GM10248 (cell line): ENCODE results near the gene FBXL3.

Experiments used
- CTCF ChIA-PET: fragments of 300-600 bp; sonication (Branson Sonifier 250); formaldehyde crosslinking; extraction: SDS; loops from one replicate; lab custom pipeline; 2021; ENCODE audit warnings: antibody characterized with exemption; lab: Yijun Ruan, JAX
- POLR2A ChIA-PET: fragments of 350-650 bp; sonication (Branson Sonifier 250); formaldehyde crosslinking; extraction: SDS; loops from one replicate; lab custom pipeline; 2020; ENCODE audit warnings: antibody characterized with exemption; lab: Yijun Ruan, JAX
- DNase-seq: peaks from one replicate; pipeline ENCODE4 v3.0.0; 2012; ENCODE audit errors: extremely low spot score
- TF ChIP-seq, protein P1 (sequence below): IDR thresholded peaks from 2 replicates; pipeline ENCODE4 v1.5.1; 2012; ENCODE audit warnings: mild to moderate bottlenecking, low read depth; ENCODE audit errors: extremely low read depth, missing control alignments, control extremely low read depth

FBXL3 gene

GRCh38 chr13:77026861-77027621 is at the start of gene FBXL3:
TSS of gene FBXL3 (minus strand) at chr13:77027159. CDS start at chr13:77021860, 5,299 bp downstream.
- POLR2A ChIA-PET: interaction anchor here (0.6 to 0.7 kb wide), 2 partner anchors 17 to 1292 kb away, joined by 3 to 5 read pairs; no protein-coding TSS in a partner anchor
- CTCF ChIA-PET: interaction anchor here (1.2 to 2.9 kb wide), 3 partner anchors 9 to 23 kb away, joined by 3 to 13 read pairs (median 5); no protein-coding TSS in a partner anchor
- DNase-seq: peak; percentile 93
- TF ChIP-seq, protein P1, sequence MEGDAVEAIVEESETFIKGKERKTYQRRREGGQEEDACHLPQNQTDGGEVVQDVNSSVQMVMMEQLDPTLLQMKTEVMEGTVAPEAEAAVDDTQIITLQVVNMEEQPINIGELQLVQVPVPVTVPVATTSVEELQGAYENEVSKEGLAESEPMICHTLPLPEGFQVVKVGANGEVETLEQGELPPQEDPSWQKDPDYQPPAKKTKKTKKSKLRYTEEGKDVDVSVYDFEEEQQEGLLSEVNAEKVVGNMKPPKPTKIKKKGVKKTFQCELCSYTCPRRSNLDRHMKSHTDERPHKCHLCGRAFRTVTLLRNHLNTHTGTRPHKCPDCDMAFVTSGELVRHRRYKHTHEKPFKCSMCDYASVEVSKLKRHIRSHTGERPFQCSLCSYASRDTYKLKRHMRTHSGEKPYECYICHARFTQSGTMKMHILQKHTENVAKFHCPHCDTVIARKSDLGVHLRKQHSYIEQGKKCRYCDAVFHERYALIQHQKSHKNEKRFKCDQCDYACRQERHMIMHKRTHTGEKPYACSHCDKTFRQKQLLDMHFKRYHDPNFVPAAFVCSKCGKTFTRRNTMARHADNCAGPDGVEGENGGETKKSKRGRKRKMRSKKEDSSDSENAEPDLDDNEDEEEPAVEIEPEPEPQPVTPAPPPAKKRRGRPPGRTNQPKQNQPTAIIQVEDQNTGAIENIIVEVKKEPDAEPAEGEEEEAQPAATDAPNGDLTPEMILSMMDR: no peak

DNA sequence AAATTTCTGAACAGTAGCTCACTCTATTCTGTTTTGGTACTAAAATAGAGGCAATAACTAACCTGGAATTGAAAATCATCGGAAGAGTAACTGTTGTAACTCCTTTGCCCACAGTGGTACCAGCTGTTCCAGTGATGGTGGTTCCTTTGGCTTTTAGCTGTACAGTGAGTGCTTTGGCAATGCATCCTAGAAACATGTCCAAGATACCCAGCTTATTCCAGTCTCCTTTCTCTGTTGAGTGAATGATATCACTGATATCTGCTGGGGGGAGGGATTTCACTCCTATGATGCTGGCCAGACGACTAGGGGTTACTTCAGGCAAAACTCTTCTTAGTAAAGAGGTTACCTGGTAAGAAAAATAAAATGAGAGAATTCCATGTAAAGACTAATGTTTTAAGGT is 40.6 kb upstream of the FBXL3 start:
- TF ChIP-seq, protein P1: no peak
- ChIA-PET POLR2A (no interaction called here), CTCF (interaction anchor here (1.0 to 1.2 kb wide), 3 partner anchors 9 to 28 kb away, joined by 3 to 6 read pairs (median 3); no protein-coding TSS in a partner anchor)
- DNase-seq: no peak

GRCh38 chr13:77065461-77066147 is 38.6 kb upstream of the FBXL3 start:
- no peak for DNase-seq
- CTCF ChIA-PET: interaction anchor here (1.1 to 1.3 kb wide), 2 partner anchors 9 to 19 kb away, joined by 3 to 5 read pairs; no protein-coding TSS in a partner anchor
- POLR2A ChIA-PET: no interaction called here
- TF ChIP-seq, protein P1: no peak

DNA sequence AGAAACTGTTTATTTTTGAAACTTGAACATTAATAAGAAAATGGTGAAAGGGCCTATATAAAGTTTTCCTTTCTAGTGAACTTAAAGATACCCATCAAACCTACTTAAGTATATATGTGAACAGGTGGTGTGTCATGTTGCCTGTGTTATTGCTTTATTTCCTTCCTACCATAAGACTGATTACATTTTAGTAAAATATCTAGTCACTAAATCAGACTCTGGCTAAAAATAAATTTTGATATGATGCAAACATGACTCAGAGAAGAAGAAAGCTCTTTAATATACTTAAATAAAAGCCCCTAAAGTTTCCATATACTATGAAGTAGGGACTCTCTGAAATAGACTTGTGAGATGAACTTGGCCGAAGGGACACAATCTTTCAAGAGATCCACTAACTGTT is 35.1 kb upstream of the FBXL3 start:
- POLR2A ChIA-PET: no interaction called here
- CTCF ChIA-PET: no interaction called here
- no peak for DNase-seq
- TF ChIP-seq, protein P1: no peak

- CTCF ChIA-PET: interaction anchor here (0.7 kb wide), 1 partner anchor 9 kb away, joined by 3 read pairs; no protein-coding TSS in a partner anchor
- TF ChIP-seq, protein P1: no peak
- DNase-seq: no peak
- POLR2A ChIA-PET: no interaction called here
Measured at GRCh38 chr13:77061362-77061761, 34.4 kb upstream of the FBXL3 start.

DNA sequence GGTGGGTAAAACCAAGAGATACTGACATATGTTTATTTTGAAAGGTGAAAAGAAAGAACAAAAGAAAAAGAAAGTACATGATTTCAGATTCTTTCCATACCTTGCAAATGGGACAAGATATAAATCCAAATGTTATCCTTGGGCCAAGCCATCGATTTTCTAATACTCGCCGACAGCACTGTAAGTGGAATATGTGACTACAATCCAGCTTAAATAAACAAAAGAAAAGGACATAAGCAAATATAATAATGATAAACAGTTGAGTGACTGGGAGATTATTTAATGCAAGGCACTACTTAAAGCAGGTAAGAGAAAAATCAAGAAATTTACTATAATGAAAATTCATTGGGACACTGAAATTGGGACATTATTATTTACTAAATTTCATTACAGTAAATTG is 29.9 kb upstream of the FBXL3 start:
- TF ChIP-seq, protein P1: no peak
- POLR2A ChIA-PET: no interaction called here
- CTCF ChIA-PET: interaction anchor here (1.5 to 1.9 kb wide), 2 partner anchors 8 to 186 kb away, joined by 3 to 5 read pairs; no protein-coding TSS in a partner anchor
- DNase-seq: no peak
